A549 (cell line): ENCODE results near the gene PLEKHG3. TPM values are rescaled to one million over a fixed set of nuclear protein-coding genes. Genes with fewer than 3 reads are reported as not detected.

Source experiments
- ATAC-seq, 2 experiments: fragments of 200-7000 bp in 1 of 2; fragments of >200 bp in 1 of 2; cut with Nextera tagmentation in 1 of 2; cut with Tn5 transposase in 1 of 2; 3 replicates each; pipeline versions ENCODE4 v1.8.0 to v1.9.1; 2018 to 2020; ENCODE audit warnings: mild to moderate bottlenecking in 1 of 2, moderate library complexity in 1 of 2
- CTCF ChIA-PET: fragments of 300-600 bp; sonication (Branson Sonifier 250); formaldehyde crosslinking; extraction: SDS; loops from one replicate; lab custom pipeline; 2021; ENCODE audit warnings: antibody characterized with exemption, inconsistent platforms; lab: Yijun Ruan, JAX
- POLR2A ChIA-PET: fragments of 350-600 bp; formaldehyde crosslinking; extraction: SDS; loops from one replicate; lab custom pipeline; 2021; ENCODE audit warnings: antibody characterized with exemption, inconsistent platforms; lab: Yijun Ruan, JAX
- DNase-seq, 2 experiments: peaks; one replicate each; pipeline versions ENCODE4 v3.0.0 to v3.0.0-alpha.2; 2011 to 2016; ENCODE audit warnings: low read depth in 1 of 2, low spot score in 1 of 2
- FAIRE-seq: peaks from 2 replicates; lab custom pipeline; 2011; peaks lifted over from hg19 to GRCh38; lab: Jason Lieb, UNC
- H3K27ac ChIP-seq, 2 experiments: fragments of >200 bp; sonication (Bioruptor Twin); formaldehyde crosslinking; 3 replicates each; pipeline ENCODE4 v1.5.1; 2016 to 2017
- H3K4me1 ChIP-seq: fragments of >200 bp; sonication (Bioruptor Twin); formaldehyde crosslinking; 3 replicates; pipeline ENCODE4 v1.6.1; 2016
- H3K4me2 ChIP-seq: fragments of >200 bp; sonication (Bioruptor Twin); formaldehyde crosslinking; 3 replicates; pipeline ENCODE4 v1.6.1; 2016
- H3K4me3 ChIP-seq: fragments of >200 bp; sonication (Bioruptor Twin); formaldehyde crosslinking; 3 replicates; pipeline ENCODE4 v1.5.1; 2016
- H3K9me3 ChIP-seq: fragments of >200 bp; sonication (Bioruptor Twin); formaldehyde crosslinking; 3 replicates; pipeline ENCODE4 v1.6.1; 2016
- CHD2 ChIP-seq: fragments of 150-350 bp; IDR thresholded peaks from 2 replicates; pipeline ENCODE4 v1.6.1; 2014; ENCODE audit warnings: low read length; ENCODE audit not compliant: partially characterized antibody
- CHD4 ChIP-seq: fragments of 200-600 bp; sonication (generic); IDR thresholded peaks from 2 replicates; pipeline ENCODE4 v1.6.1; 2016; ENCODE audit warnings: antibody characterized with exemption, mild to moderate bottlenecking, borderline replicate concordance
- CTCF ChIP-seq: fragments of >200 bp; sonication (Bioruptor Twin); formaldehyde crosslinking; IDR thresholded peaks from 3 replicates; pipeline ENCODE4 v1.5.1; 2016
- FOSB ChIP-seq: fragments of 250-450 bp; sonication (Bioruptor Pico); IDR thresholded peaks from 2 replicates; pipeline ENCODE4 v1.5.0; 2020; ENCODE audit warnings: mild to moderate bottlenecking, moderate library complexity
- FOSL2 ChIP-seq, 2 experiments: fragments of 450-650 bp in 1 of 2; fragments of >200 bp in 1 of 2; sonication (Bioruptor Twin) in 1 of 2; formaldehyde crosslinking; IDR thresholded peaks; 2 replicates each; pipeline versions ENCODE4 v1.5.0 to v1.6.1; 2016 to 2020; ENCODE audit warnings: mild to moderate bottlenecking in 1 of 2, moderate library complexity in 1 of 2
- GATA3 ChIP-seq: IDR thresholded peaks from 2 replicates; pipeline ENCODE4 v1.6.1; 2012; ENCODE audit warnings: borderline replicate concordance
- HES2 ChIP-seq: fragments of >200 bp; sonication (Bioruptor Twin); formaldehyde crosslinking; IDR thresholded peaks from 2 replicates; pipeline ENCODE4 v1.6.1; 2016
- HEYL ChIP-seq: fragments of 250-450 bp; sonication (Bioruptor Pico); IDR thresholded peaks from 2 replicates; pipeline ENCODE4 v1.8.0; 2021; ENCODE audit warnings: mild to moderate bottlenecking, moderate library complexity
- HOXA7 ChIP-seq: fragments of 250-450 bp; sonication (Bioruptor Pico); IDR thresholded peaks from 2 replicates; pipeline ENCODE4 v1.5.0; 2020; ENCODE audit warnings: mild to moderate bottlenecking, moderate library complexity
- HOXB13 ChIP-seq: fragments of 250-450 bp; sonication (Bioruptor Pico); IDR thresholded peaks from 2 replicates; pipeline ENCODE4 v1.5.0; 2020; ENCODE audit warnings: low read depth, mild to moderate bottlenecking, moderate library complexity
- HOXB5 ChIP-seq: fragments of 250-450 bp; sonication (Bioruptor Pico); IDR thresholded peaks from 2 replicates; pipeline ENCODE4 v1.5.0; 2020; ENCODE audit warnings: mild to moderate bottlenecking, moderate library complexity
- JUN ChIP-seq, 2 experiments: fragments of >200 bp; sonication (Bioruptor Twin); formaldehyde crosslinking; IDR thresholded peaks; 2 replicates in 1 of 2; 3 replicates in 1 of 2; pipeline ENCODE4 v1.6.1; 2016 to 2017
- KDM1A ChIP-seq: fragments of 200-600 bp; sonication (generic); IDR thresholded peaks from 2 replicates; pipeline ENCODE4 v1.6.1; 2016; ENCODE audit warnings: low read depth, mild to moderate bottlenecking
- MAX ChIP-seq: IDR thresholded peaks from 2 replicates; pipeline ENCODE4 v1.6.1; 2012
- MAZ ChIP-seq: fragments of 150-350 bp; IDR thresholded peaks from 2 replicates; pipeline ENCODE4 v1.6.1; 2014; ENCODE audit warnings: antibody characterized with exemption, low read depth, low read length, borderline replicate concordance
- NFE2L2 ChIP-seq: fragments of 150-350 bp; conservative IDR thresholded peaks from 2 replicates; pipeline ENCODE4 v1.6.1; 2014; ENCODE audit warnings: low read length
- NR3C1 ChIP-seq: fragments of >200 bp; sonication (Bioruptor Twin); formaldehyde crosslinking; IDR thresholded peaks from 3 replicates; pipeline ENCODE4 v1.6.1; 2017
- PHF8 ChIP-seq: fragments of 200-600 bp; sonication (generic); IDR thresholded peaks from 2 replicates; pipeline ENCODE4 v1.6.1; 2016; ENCODE audit warnings: low read depth, mild to moderate bottlenecking, antibody characterized with exemption, moderate library complexity, borderline replicate concordance
- POLR2AphosphoS2 ChIP-seq: conservative IDR thresholded peaks from 2 replicates; pipeline ENCODE4 v1.6.1; 2012; ENCODE audit warnings: low read length, improper control_type of control experiment, inconsistent platforms
- RCOR1 ChIP-seq: fragments of 150-350 bp; IDR thresholded peaks from 2 replicates; pipeline ENCODE4 v1.6.1; 2014; ENCODE audit warnings: antibody characterized with exemption, low read length, low read depth
- SREBF2 ChIP-seq: fragments of 450-650 bp; IDR thresholded peaks from 2 replicates; pipeline ENCODE4 v1.6.1; 2014; ENCODE audit warnings: mild to moderate bottlenecking, moderate library complexity
- TP53 ChIP-seq: fragments of 250-450 bp; sonication (Bioruptor Pico); IDR thresholded peaks from 2 replicates; pipeline ENCODE4 v1.5.0; 2021; ENCODE audit warnings: mild to moderate bottlenecking, moderate library complexity
- ZC3H11A ChIP-seq: fragments of 450-650 bp; IDR thresholded peaks from 2 replicates; pipeline ENCODE4 v1.6.1; 2014; ENCODE audit warnings: antibody characterized with exemption, mild to moderate bottlenecking
- ZFP36 ChIP-seq: fragments of 450-650 bp; IDR thresholded peaks from 2 replicates; pipeline ENCODE4 v1.6.1; 2014; ENCODE audit warnings: borderline replicate concordance; ENCODE audit not compliant: partially characterized antibody
- ZNF302 ChIP-seq: fragments of 250-450 bp; sonication (Bioruptor Pico); IDR thresholded peaks from 2 replicates; pipeline ENCODE4 v1.9.0; 2021; ENCODE audit warnings: inconsistent platforms, mild to moderate bottlenecking, moderate library complexity
- ZSCAN20 ChIP-seq: fragments of 250-450 bp; sonication (Bioruptor Pico); IDR thresholded peaks from 2 replicates; pipeline ENCODE4 v1.8.0; 2022; ENCODE audit warnings: mild to moderate bottlenecking, moderate library complexity
- WGBS: methylation state at CpG from one replicate; pipeline ENCODE4 v1.1.6; 2017; ENCODE audit errors: missing lambda C conversion rate; 5-methylcytosine and 5-hydroxymethylcytosine counted together
- polyA plus RNA-seq, 4 experiments: library from polyadenylated mRNA; depleted of rRNA in 3 of 4; stranded (reverse); fragments of >200 nt; fragmentation: RNase III in 1 of 4; extraction: RNeasy Plus Mini Kit Qiagen cat#74134 plus additional on column Dnase treatment in 1 of 4; gene quantifications; 2 replicates in 3 of 4; 3 replicates in 1 of 4; pipeline ENCODE4 v1.2.3, GENCODE V29; 2011 to 2017

The PLEKHG3 gene
- polyA plus RNA-seq, 2 of the 4 experiments (the other 2 are of a cell fraction), result 21.9 to 30.5 TPM

- POLR2A ChIA-PET, result no interaction called here
Observed at GRCh38 chr14:64757601-64758000, 53.4 kb downstream of the PLEKHG3 start.

GRCh38 chr14:64758025-64758521 is 53.8 kb downstream of the PLEKHG3 start:
- Histone ChIP-seq H3K4me2 (peak overlapping the region; percentile 88), H3K27ac (peak overlapping the region; percentile 92 to 93), H3K9me3 (no peaks in the 10 kb centered on the region), H3K4me1 (peaks cover 75% of the 10 kb centered on the region), H3K4me3 (no peak overlapping the region)
- ChIA-PET CTCF (interaction anchor here (0.8 to 7.4 kb wide), 8 partner anchors 17 to 247 kb away, joined by 3 to 147 read pairs (median 5); no protein-coding TSS in a partner anchor), POLR2A (interaction anchor here (1.0 to 2.0 kb wide), 3 partner anchors 51 to 217 kb away, joined by 3 to 10 read pairs (median 4); partner anchors contain the start of gene HSPA2)
- WGBS, result 58% methylated on average over 3 of the region's 3 CpGs
- ATAC-seq (no peak), FAIRE-seq (no peak), DNase-seq (peak in 1 of 2 experiments; percentile 45)
- TF ChIP-seq FOSB (CRISPR knock-in tag) (no peak), HES2 (no peak), POLR2AphosphoS2 (no peak), PHF8 (no peak), CHD4 (no peak), SREBF2 (no peak), NR3C1 (no peak), MAZ (no peak), CHD2 (no peak), ZFP36 (no peak), HEYL (CRISPR knock-in tag) (no peak), JUN (IDR thresholded peaks at IDR 0.05) (no peak), NFE2L2 (no peak), MAX (no peak; the same call in 1 of the 2 replicates), HOXB13 (no peak), ZC3H11A (no peak), RCOR1 (no peak)

More at GRCh38 chr14:64757601-64758000, 53.4 kb downstream of the PLEKHG3 start:
- DNase-seq (no peak), FAIRE-seq (no peak), ATAC-seq (no peak)
- peak overlapping the region; percentile 88 for H3K4me2 ChIP-seq
- no peak for TF ChIP-seq CTCF
- TF ChIP-seq FOSL2 (IDR thresholded peaks at IDR 0.05), result no peak
- no peak for TF ChIP-seq FOSL2 (CRISPR knock-in tag; IDR thresholded peaks at IDR 0.05)
- TF ChIP-seq ZSCAN20 (CRISPR knock-in tag), result no peak
- TF ChIP-seq ZC3H11A, result no peak
- TF ChIP-seq KDM1A, result no peak
- TF ChIP-seq GATA3, result no peak
- TF ChIP-seq TP53 (CRISPR knock-in tag), result no peak
- TF ChIP-seq ZNF302 (CRISPR knock-in tag), result no peak
- TF ChIP-seq HOXB5 (CRISPR knock-in tag), result no peak
- TF ChIP-seq CHD4, result no peak
- no peak for TF ChIP-seq HOXA7 (CRISPR knock-in tag)
- H3K9me3 ChIP-seq, result no peaks in the 10 kb centered on the region
- CTCF ChIA-PET, result interaction anchor here (0.8 to 7.4 kb wide), 3 partner anchors 9 to 82 kb away, joined by 3 to 147 read pairs (median 4); no protein-coding TSS in a partner anchor
- H3K4me3 ChIP-seq, result no peak overlapping the region
- 86% methylated on average over 3 of the region's 3 CpGs for WGBS
- H3K27ac ChIP-seq, result peak overlapping the region; percentile 92 to 93
- peaks cover 71% of the 10 kb centered on the region for H3K4me1 ChIP-seq
